ENCODE data around the gene SRSF10. TPM values are rescaled to one million over a fixed set of nuclear protein-coding genes. Genes with fewer than 3 reads are reported as not detected.

Gene SRSF10
- total RNA-seq, 8 experiments from 2014 or later, result 101 to 230 (median 169) TPM

DNA sequence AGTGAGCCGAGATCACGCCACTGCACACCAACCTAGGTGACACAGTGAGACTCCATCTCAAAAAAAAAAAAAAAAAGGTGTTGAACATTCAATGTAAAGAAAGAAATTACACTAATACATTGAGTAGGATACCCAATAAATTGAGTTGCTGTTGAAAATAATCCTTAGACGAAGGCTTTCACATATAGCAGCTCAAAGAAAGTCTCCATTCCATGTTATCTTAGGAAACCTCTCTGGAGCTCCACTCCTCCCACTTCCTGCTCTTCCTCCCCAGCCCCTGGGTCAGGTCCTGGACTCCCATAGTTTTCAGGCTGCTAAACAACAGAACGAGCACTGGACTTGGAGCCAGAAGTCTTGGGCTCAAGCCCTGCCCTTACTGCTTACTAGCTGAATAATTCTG lies 51.3 kb downstream of the SRSF10 start:
- Histone ChIP-seq H3K4me1 (replicated peaks in 1 of 2) (no peaks in the 10 kb centered on the region), H3K4me3 (no peak overlapping the region), H3K27ac (no peak overlapping the region)
- in situ Hi-C loops (cut with MboI; ENCODE audit: low pct_unique_long_range_greater_than_20kb in 2 of 9, low sequenced_read_pairs in 9 of 9, unreplicated experiment in 9 of 9), result no loop called here
- no peak for ATAC-seq (replicated peaks in 6 of 8)
- 42 to 87% (median 69%) methylated on average over 2 to 4 of the region's 4 CpGs; no CpG with 5 or more reads in 2 of the 10 experiments for WGBS, 10 experiments

DNA sequence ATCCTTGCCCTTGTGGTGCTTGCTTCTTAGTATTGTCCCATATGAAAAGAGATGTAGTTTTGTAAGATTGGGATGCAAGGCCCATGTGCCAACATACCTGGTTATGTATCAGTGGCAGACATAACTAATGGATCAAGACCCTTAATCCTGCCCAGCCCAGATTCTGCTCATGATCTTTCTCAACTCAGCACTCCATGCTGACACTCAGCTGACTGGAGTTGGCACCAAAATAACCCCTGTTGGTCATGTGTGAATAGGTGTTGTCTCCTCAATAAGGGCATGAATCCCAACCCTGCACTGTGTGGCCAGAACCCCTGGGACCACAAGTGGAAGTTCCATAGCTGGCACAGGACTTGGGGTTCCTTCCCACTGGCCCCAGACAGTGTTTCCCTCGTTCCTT lies 53.0 kb downstream of the SRSF10 start:
- H3K4me1 ChIP-seq (replicated peaks in 1 of 2), result no peaks in the 10 kb centered on the region
- H3K27ac ChIP-seq, result no peak overlapping the region
- 0 to 33% (median 13%) methylated on average over 1 of the region's 1 CpG; no CpG with 5 or more reads in 7 of the 10 experiments for WGBS, 10 experiments
- in situ Hi-C loops (cut with MboI; ENCODE audit: low pct_unique_long_range_greater_than_20kb in 2 of 9, low sequenced_read_pairs in 9 of 9, unreplicated experiment in 9 of 9), result no loop called here
- H3K4me3 ChIP-seq, result no peak overlapping the region
- ATAC-seq (replicated peaks in 6 of 8), result no peak

DNA sequence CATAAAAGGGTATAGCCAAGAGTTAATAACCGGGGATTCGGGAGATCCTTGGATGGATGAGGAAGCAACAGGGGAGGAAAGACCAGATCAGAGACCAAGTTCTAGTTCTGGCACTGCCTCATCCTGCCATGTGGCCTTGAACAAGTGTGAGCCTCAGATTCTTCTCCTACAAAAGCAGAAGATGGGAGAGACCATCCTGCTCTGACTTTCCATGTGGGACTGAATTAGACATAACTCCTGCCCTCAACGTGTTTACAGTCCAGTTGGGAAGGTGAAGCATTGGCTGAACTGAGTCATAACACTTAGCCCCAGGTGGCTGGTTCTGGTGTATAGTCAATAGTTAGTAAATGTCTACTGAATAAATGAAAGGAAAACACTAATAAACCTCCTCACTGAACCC lies 54.8 kb downstream of the SRSF10 start:
- in situ Hi-C loops (cut with MboI; ENCODE audit: low pct_unique_long_range_greater_than_20kb in 2 of 9, low sequenced_read_pairs in 9 of 9, unreplicated experiment in 9 of 9), result no loop called here
- no peak overlapping the region for H3K4me3 ChIP-seq
- no peak for ATAC-seq (replicated peaks in 6 of 8)
- H3K4me1 ChIP-seq (replicated peaks in 1 of 2), result no peaks in the 10 kb centered on the region
- H3K27ac ChIP-seq, result no peak overlapping the region
- WGBS, 10 experiments, result 18 to 95% (median 67%) methylated on average over 1 to 3 of the region's 3 CpGs; no CpG with 5 or more reads in 3 of the 10 experiments

GRCh38 chr1:23924601-23925000 lies 55.5 kb downstream of the SRSF10 start:
- in situ Hi-C loops (cut with MboI; ENCODE audit: low pct_unique_long_range_greater_than_20kb in 2 of 9, low sequenced_read_pairs in 9 of 9, unreplicated experiment in 9 of 9), result no loop called here
- no peak for ATAC-seq (replicated peaks in 6 of 8)
- WGBS, 10 experiments, result 64 to 100% (median 85%) methylated on average over 2 to 11 of the region's 11 CpGs; no CpG with 5 or more reads in 1 of the 10 experiments
- H3K27ac ChIP-seq, result no peak overlapping the region
- no peaks in the 10 kb centered on the region for H3K4me1 ChIP-seq (replicated peaks in 1 of 2)
- H3K4me3 ChIP-seq, result no peak overlapping the region

DNA sequence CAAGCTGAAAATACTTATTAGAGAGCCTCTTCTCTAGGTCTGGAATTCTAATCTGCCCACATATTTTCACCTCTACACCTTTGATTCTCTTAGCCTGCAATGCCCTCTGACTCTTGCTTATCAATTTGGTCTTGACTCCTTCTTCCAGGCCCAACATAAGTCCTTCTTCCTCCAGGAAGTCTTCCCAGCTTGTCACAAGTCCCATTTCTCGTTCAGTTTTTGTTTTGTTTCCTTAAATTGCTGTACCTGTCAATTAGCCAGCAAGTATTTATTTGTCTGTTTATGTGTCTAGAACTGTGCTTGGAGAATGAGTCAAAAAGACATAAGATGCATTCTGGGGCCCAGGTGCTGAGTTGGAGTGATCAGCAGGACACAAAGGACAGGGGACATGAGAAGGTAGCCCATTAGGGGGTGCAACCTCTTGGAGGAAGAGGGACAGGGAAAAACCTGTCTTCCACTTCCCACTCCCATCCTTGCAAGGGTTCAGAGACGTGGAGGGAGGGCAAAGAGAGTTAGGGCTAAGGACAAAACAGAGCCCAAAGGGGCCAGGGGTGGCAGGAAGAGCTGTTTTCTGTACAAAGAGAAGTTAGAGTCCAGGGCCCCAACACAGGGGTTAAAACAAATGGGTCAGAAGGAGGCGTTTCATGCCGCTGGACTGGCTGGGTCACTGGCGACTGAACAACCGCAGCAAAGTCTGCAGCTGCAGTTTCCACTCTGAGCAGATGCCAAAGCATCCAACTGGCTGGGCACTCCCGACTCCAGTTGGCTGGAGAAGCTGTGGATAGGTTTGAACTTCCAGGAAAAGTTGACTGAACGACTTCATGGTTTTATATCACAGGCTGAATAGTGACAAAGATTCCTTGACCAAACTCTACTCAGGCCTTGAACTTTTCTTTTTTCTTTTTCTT lies 56.3 kb downstream of the SRSF10 start:
- H3K4me3 ChIP-seq, result no peak overlapping the region
- ATAC-seq (replicated peaks in 6 of 8), result no peak
- WGBS, 10 experiments, result 0 to 86% (median 57%) methylated on average over 1 to 8 of the region's 8 CpGs
- in situ Hi-C loops (cut with MboI; ENCODE audit: low pct_unique_long_range_greater_than_20kb in 2 of 9, low sequenced_read_pairs in 9 of 9, unreplicated experiment in 9 of 9), result no loop called here
- no peak overlapping the region for H3K27ac ChIP-seq
- no peaks in the 10 kb centered on the region for H3K4me1 ChIP-seq (replicated peaks in 1 of 2)

DNA sequence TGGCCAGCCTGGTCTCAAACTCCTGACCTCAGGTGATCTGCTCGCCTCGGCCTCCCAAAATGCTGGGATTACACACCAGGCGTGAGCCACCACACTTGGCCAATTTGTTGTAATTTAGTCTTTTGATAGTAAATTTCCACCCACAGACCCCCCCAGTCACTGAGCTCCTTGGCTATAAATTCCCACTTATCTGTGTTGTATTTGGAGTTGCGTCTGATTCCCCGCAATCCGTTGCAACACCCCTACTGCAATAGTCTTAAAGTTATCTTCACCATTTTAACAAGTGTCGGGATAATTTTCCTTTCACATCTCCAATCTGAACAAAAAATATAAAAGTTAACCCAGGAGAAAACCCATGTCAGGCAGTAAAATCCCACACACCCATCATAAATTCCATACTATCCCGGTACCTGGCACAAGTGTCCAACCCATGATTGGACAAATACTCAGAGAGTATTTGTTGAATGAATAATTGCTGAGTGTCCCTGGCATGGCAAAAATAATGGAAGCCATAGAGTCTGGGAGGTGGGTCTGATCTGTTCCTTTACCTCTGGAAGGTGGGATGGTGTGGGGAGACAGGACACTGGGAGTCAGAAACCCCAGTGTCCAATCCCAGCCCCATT lies 57.7 kb downstream of the SRSF10 start:
- Histone ChIP-seq H3K27ac (no peak overlapping the region), H3K4me1 (replicated peaks in 1 of 2) (no peaks in the 10 kb centered on the region), H3K4me3 (no peak overlapping the region)
- WGBS, 10 experiments, result 80 to 100% (median 90%) methylated on average over 1 to 8 of the region's 8 CpGs
- in situ Hi-C loops (cut with MboI; ENCODE audit: low pct_unique_long_range_greater_than_20kb in 2 of 9, low sequenced_read_pairs in 9 of 9, unreplicated experiment in 9 of 9), result no loop called here
- no peak for ATAC-seq (replicated peaks in 6 of 8)

GRCh38 chr1:23916209-23917131 lies 63.7 kb downstream of the SRSF10 start:
- in situ Hi-C loops (cut with MboI; ENCODE audit: low pct_unique_long_range_greater_than_20kb in 2 of 9, low sequenced_read_pairs in 9 of 9, unreplicated experiment in 9 of 9), result no loop called here
- Histone ChIP-seq H3K27ac (no peak overlapping the region), H3K4me3 (no peak overlapping the region), H3K4me1 (replicated peaks in 1 of 2) (no peaks in the 10 kb centered on the region)
- 31 to 100% (median 57%) methylated on average over 1 to 10 of the region's 12 CpGs; no CpG with 5 or more reads in 1 of the 10 experiments for WGBS, 10 experiments
- ATAC-seq (replicated peaks in 6 of 8), result peak; percentile 92 to 100 (median 98)

- no peak overlapping the region for H3K4me3 ChIP-seq
- no peak overlapping the region for H3K27ac ChIP-seq
- ATAC-seq (replicated peaks in 6 of 8), result no peak
- H3K4me1 ChIP-seq (replicated peaks in 1 of 2), result no peaks in the 10 kb centered on the region
- WGBS, 10 experiments, result 76 to 100% (median 94%) methylated on average over 1 to 5 of the region's 5 CpGs; no CpG with 5 or more reads in 2 of the 10 experiments
- in situ Hi-C loops (cut with MboI; ENCODE audit: low pct_unique_long_range_greater_than_20kb in 2 of 9, low sequenced_read_pairs in 9 of 9, unreplicated experiment in 9 of 9), result no loop called here
Measured at GRCh38 chr1:23915466-23915865, 64.7 kb downstream of the SRSF10 start.

- Histone ChIP-seq H3K27ac (no peak overlapping the region), H3K4me3 (no peak overlapping the region), H3K4me1 (replicated peaks in 1 of 2) (no peaks in the 10 kb centered on the region)
- no peak for ATAC-seq (replicated peaks in 6 of 8)
- 82 to 100% (median 97%) methylated on average over 1 to 4 of the region's 4 CpGs; no CpG with 5 or more reads in 4 of the 10 experiments for WGBS, 10 experiments
- in situ Hi-C loops (cut with MboI; ENCODE audit: low pct_unique_long_range_greater_than_20kb in 2 of 9, low sequenced_read_pairs in 9 of 9, unreplicated experiment in 9 of 9), result no loop called here
Measured at GRCh38 chr1:23914921-23915320, 65.2 kb downstream of the SRSF10 start.

Other genes with a start within 250 kb of the SRSF10 start
- 10 to 100 TPM; 28.5 to 54.9 (median 37.2) TPM for gene ELOA, start 236.9 kb downstream of the SRSF10 start, total RNA-seq
- 100 to 1,000 TPM in 2 of 8 experiments, 10 to 100 TPM in 6; 40.1 to 106 (median 82.9) TPM for gene PITHD1, start 201.9 kb downstream of the SRSF10 start, total RNA-seq
- gene LYPLA2, start 189.2 kb downstream of the SRSF10 start, total RNA-seq, result 100 to 1,000 TPM in 1 of 8 experiments, 10 to 100 TPM in 7; 42.4 to 120 (median 61.1) TPM
- gene GALE, start 179.6 kb downstream of the SRSF10 start, total RNA-seq, result 10 to 100 TPM; 18.2 to 57.1 (median 44.3) TPM
- 10 to 100 TPM; 26.9 to 58.0 (median 42.2) TPM for gene HMGCL, start 154.9 kb downstream of the SRSF10 start, total RNA-seq
- gene FUCA1, start 112.0 kb downstream of the SRSF10 start, total RNA-seq, result 10 to 100 TPM in 6 of 8 experiments, 1 to 10 TPM in 2; 6.5 to 23.1 (median 18.9) TPM
- under 1 TPM in 4 of 8 experiments, not detected in 4; 0.09 to 0.57 (median 0.11) TPM for gene CNR2, start 67.0 kb downstream of the SRSF10 start, total RNA-seq
- 100 to 1,000 TPM in 1 of 8 experiments, 10 to 100 TPM in 7; 71.0 to 157 (median 83.7) TPM for gene PNRC2, start 20.5 kb downstream of the SRSF10 start, total RNA-seq
- 1 to 10 TPM in 1 of 8 experiments, under 1 TPM in 7; 0.05 to 1.2 (median 0.28) TPM for gene MYOM3, start 131.8 kb upstream of the SRSF10 start, total RNA-seq
- gene IL22RA1, start 162.8 kb upstream of the SRSF10 start, total RNA-seq, result under 1 TPM in 7 of 8 experiments, not detected in 1; 0.05 to 0.52 (median 0.13) TPM
- 1 to 10 TPM in 3 of 8 experiments, under 1 TPM in 5; 0.11 to 2.1 (median 0.55) TPM for gene IFNLR1, start 207.0 kb upstream of the SRSF10 start, total RNA-seq

Data from motor neuron (in vitro differentiated cells).